Activated CD4-positive, alpha-beta T cell treated with anti-CD3 and anti-CD28 coated beads, Interleukin-2, amount 10 ng/mL, durations not matched to agents 24 days and 14 days (primary cell): Measurements from ENCODE around the gene NHSL1. TPM values are rescaled to one million over a fixed set of nuclear protein-coding genes. Genes with fewer than 3 reads are reported as not detected.

Experiments used
- DNase-seq: peaks from one replicate; pipeline ENCODE4 v3.0.0; 2022
- H3K27ac Mint-ChIP-seq: one replicate; pipeline ENCODE4 v1.8.0; 2022; ENCODE audit warnings: mild to moderate bottlenecking, mixed read lengths
- H3K27me3 Mint-ChIP-seq: one replicate; pipeline ENCODE4 v1.8.0; 2022; ENCODE audit warnings: mixed read lengths
- H3K36me3 Mint-ChIP-seq: one replicate; pipeline ENCODE4 v1.8.0; 2022; ENCODE audit warnings: low read depth, mild to moderate bottlenecking, mixed read lengths
- H3K4me1 Mint-ChIP-seq: one replicate; pipeline ENCODE4 v1.8.0; 2021; ENCODE audit warnings: mixed read lengths
- H3K4me3 Mint-ChIP-seq: one replicate; pipeline ENCODE4 v1.8.0; 2022; ENCODE audit warnings: mild to moderate bottlenecking, moderate library complexity, mixed read lengths
- H3K9me3 Mint-ChIP-seq: one replicate; pipeline ENCODE4 v1.8.0; 2021; ENCODE audit warnings: mixed read lengths
- intact Hi-C: fragments of 100-400 bp; cut with micrococcal nuclease; formaldehyde crosslinking; loops from one replicate; pipeline ENCODE4 v1.15.1; 2023
- total RNA-seq: library from RNA; stranded (reverse); gene quantifications from 2 replicates; pipeline ENCODE4 v1.2.3, GENCODE V29; 2022

Gene NHSL1
- total RNA-seq, 1 donor from 2014 or later: 0.63 TPM

DNA sequence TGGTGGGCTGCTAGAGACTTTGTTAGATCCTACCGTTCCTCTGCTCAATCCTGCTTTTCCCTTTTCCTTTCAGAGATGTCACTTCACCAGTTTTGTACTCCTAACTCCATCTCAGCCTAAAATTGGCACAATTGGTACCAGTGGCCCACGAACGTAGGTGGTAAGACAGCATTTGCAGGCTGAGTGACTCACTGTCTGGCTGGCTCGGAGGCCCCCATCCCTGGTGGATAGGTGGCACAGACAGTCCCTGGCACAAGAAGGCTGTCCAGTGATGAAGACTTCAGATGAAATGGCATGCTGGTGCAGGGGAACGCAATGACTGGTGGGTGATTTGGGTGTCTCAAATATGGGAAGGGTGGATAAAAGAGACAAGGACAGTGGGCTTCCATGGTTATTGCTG lies 84.2 kb downstream of the NHSL1 start:
- Mint-ChIP-seq H3K27ac (no peak overlapping the region), H3K27me3 (no peaks in the 10 kb centered on the region), H3K36me3 (peaks cover 41% of the 10 kb centered on the region), H3K4me3 (no peak overlapping the region), H3K9me3 (no peaks in the 10 kb centered on the region), H3K4me1 (peaks cover 15% of the 10 kb centered on the region)
- DNase-seq: no peak
- intact Hi-C loops: no loop called here

DNA sequence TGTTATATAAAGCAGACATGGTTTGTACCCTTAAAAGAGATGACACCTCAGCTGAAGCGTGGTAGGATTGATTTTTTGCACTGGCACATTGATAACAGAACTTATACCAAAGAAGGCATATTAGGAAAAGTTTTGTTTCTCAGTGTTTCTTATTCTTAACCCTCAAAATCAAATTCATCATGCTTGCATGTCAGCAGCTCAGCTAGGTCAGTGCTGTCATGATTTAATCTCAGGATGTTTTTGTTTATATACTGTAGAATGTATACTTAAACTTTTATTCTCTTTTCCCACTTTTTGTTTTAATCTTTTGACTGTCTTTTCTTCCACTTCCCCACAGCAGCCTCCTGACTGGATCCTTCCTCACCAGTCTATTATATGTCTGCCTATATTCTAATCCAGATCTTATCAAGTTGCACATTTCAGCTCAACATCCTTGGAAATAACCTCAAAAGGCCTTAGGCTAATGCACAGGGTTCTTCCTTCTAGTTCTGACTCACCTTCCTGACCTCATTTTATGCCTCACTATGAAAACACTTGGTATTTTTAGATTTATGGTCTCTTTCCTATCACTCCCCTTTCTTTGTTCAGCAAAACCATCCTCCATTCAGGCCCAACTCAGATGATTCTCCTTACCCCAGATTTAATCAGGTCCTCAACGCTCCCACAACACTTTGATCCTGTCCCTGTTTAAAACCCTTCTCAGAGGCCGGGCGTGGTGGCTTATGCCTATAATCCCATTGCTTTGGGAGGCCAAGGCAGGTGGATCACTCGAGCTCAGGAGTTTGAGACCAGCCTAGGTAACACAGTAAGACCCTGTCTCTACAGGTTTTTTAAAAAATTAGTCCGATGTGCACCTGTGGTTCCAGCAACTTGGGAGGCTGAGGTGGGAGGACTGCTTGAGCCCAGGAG lies 88.1 kb downstream of the NHSL1 start:
- intact Hi-C loops: loop anchor here (2.0 kb wide), 1 partner anchor 44 kb away; no protein-coding TSS in a partner anchor
- Mint-ChIP-seq H3K36me3 (peaks cover 58% of the 10 kb centered on the region), H3K4me1 (peaks cover 21% of the 10 kb centered on the region), H3K4me3 (peak overlapping the region; percentile 44), H3K9me3 (no peaks in the 10 kb centered on the region), H3K27ac (peak overlapping the region; percentile 85), H3K27me3 (no peaks in the 10 kb centered on the region)
- DNase-seq: peak; percentile 69

DNA sequence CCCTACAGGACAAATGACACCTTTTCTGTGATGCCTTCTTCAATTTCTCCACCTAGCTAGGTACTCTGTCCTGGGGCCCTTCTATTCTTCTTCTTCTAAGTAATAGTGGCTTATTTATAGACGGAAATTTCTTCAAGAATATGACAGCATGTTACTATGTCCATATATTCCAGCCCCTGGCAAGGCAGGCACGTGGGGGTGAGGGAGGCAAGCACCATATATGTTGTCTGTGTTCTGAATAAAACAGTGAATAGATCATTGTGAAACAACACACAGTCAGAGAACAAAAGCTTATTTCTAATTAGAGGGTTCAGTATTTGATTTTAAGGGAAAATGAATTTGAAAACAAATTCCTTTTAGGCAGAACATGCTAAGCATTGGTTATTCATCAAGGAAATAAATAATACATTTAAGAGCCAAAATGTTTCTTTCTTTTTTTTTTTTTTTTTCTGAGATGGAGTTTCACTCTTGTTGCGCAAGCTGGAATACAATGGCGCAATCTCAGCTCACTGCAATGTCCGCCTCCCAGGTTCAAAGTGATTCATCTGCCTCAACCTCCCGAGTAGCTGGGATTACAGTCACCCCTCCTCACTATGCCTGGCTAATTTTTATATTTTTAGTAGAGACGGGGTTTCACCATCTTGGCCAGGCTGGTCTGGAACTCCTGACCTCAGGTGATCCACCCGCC lies 89.1 kb downstream of the NHSL1 start:
- H3K4me3 Mint-ChIP-seq: no peak overlapping the region
- intact Hi-C loops: loop anchor here (2.0 kb wide), 1 partner anchor 45 kb away; no protein-coding TSS in a partner anchor
- DNase-seq: no peak
- H3K4me1 Mint-ChIP-seq: peaks cover 22% of the 10 kb centered on the region
- peak overlapping the region; percentile 9 for H3K27ac Mint-ChIP-seq
- H3K27me3 Mint-ChIP-seq: no peaks in the 10 kb centered on the region
- peaks cover 57% of the 10 kb centered on the region for H3K36me3 Mint-ChIP-seq
- H3K9me3 Mint-ChIP-seq: no peaks in the 10 kb centered on the region

DNA sequence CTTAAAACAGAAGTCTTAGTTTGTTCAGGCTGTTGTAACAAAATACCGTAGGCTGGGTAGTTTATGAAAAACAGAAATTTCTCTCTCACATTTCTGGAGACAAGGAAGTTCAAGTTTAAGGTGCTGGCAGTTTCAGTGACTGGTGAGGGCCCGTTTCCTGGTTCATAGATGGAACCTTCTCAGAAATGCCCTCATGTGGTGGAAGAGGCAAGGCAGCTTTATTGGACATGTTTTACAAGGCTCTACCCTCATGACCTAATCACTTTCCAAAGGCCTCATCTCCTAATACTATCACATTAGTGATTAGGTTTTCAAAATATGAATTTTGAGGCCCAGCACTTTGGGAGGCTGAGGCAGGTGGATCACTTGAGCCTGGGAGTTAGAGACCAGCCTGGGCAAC lies 92.9 kb downstream of the NHSL1 start:
- Mint-ChIP-seq H3K9me3 (no peaks in the 10 kb centered on the region), H3K27me3 (peaks cover 12% of the 10 kb centered on the region), H3K4me3 (no peak overlapping the region), H3K27ac (no peak overlapping the region), H3K4me1 (peaks cover 28% of the 10 kb centered on the region), H3K36me3 (peaks cover 38% of the 10 kb centered on the region)
- no peak for DNase-seq
- intact Hi-C loops: loop anchor here (10.0 kb wide), 1 partner anchor 188 kb away; no protein-coding TSS in a partner anchor

DNA sequence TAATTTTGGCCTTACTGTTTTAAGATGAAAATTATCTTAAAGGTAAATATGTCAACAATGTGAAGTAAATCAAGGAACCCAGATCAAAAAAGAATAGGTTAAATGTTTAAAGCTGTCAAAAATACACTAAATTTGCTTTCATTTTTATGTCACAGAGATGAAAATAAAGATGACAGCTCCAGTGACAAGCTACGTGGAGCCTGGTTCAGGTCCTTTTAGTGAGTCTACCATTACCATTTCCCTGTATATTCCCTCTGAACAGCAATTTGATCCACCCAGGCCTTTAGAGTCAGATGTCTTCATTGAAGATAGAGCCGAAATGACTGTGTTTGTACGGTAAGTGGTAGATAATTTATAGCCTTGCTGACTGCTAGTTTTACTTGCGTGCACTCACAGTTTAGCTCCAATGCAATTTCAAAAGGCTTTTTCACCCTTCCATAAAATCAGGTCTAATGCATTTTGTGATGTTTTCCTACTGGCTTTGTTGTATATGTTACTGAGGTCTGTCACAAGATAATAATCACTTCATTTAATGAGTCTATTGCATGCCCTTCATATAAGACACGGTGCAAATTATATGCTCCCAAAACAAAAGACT lies 93.4 kb downstream of the NHSL1 start:
- Mint-ChIP-seq H3K9me3 (no peaks in the 10 kb centered on the region), H3K27me3 (peaks cover 15% of the 10 kb centered on the region), H3K27ac (no peak overlapping the region), H3K36me3 (peaks cover 34% of the 10 kb centered on the region), H3K4me1 (peaks cover 23% of the 10 kb centered on the region), H3K4me3 (no peak overlapping the region)
- DNase-seq: no peak
- intact Hi-C loops: loop anchor here (2.0 to 10.0 kb wide), 2 partner anchors 21 to 189 kb away; no protein-coding TSS in a partner anchor

DNA sequence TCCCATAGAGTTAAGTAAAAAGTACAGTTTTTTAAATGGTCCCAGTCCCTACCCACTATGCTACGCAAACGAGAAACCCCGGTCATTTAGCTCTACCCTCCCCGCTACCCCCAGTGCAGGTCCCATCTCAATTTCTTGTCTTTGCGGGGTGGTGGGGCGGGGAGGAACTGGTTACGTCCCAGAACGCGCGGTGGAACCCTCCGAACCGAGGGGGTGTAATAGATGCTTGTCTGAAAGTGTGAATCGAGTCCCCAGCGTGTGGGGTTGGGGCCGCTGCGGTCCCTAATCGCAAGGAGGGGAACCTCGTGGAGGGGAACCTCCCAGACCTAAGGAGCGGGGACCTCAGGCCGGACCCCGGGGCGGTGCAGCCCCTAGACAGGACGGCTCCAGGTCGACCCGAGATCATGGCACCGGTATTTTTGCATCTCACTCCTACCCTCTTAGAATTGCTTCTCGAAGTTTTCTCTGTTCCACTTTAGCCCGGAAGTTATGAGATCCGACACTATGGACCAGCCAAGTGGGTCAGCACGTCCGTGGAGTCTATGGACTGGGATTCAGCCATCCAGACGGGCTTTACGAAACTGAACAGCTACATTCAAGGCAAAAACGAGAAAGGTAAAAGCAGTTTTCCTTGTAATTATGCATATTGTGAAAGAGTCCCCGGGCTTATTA lies 94.5 kb downstream of the NHSL1 start:
- H3K9me3 Mint-ChIP-seq: no peaks in the 10 kb centered on the region
- DNase-seq: no peak
- peaks cover 26% of the 10 kb centered on the region for H3K36me3 Mint-ChIP-seq
- H3K4me1 Mint-ChIP-seq: peaks cover 16% of the 10 kb centered on the region
- H3K27ac Mint-ChIP-seq: peak overlapping the region; percentile 54
- peaks cover 15% of the 10 kb centered on the region for H3K27me3 Mint-ChIP-seq
- intact Hi-C loops: loop anchor here (2.0 to 10.0 kb wide), 2 partner anchors 22 to 190 kb away; no protein-coding TSS in a partner anchor
- H3K4me3 Mint-ChIP-seq: peak overlapping the region; percentile 82

DNA sequence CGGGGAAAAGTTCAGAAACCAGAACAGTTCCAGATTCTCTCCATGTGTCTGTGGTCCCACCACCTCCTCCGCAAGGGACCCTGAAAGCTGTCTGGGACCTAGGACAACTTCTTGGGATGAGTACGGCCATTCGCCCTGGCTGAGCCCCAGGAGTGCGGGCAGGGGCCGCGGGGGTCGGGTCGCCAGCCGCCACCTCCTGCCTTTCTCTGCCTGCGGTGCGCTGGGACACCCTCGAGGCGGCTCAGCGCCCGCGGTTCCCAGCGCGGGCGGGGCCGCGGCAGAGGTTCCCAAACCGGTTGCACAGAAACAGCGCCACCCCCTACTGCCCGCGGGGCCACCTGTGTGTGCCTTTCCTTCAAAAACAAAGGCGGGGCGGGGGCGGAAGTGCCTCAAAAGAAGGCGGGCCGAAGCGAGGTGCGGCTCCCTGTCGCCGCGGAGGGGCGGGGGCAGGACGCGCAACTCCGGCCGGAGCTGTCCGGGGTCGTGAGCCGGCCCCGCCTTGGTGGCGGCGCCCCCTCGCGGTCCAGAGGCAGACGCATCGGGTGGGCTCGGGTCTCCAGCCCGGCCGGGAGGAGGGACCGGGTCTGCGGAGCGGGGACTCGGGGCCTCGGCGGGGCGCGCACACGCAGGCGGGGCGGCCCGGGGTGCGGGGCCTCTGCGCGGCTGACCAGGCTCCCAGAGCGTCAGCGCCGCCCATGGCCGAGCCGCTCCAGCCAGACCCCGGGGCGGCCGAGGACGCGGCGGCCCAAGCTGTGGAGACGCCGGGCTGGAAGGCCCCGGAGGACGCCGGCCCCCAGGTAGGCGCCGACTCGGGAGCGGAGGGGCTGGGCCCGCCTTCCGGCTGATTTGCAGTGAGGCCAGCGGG lies 95.3 kb downstream of the NHSL1 start, which contains the start of gene HEBP2:
TSS of gene HEBP2 (plus strand) at position 423 of the 865 bp plus-strand sequence. CDS start at position 696, 273 bp downstream.
- Mint-ChIP-seq H3K9me3 (no peaks in the 10 kb centered on the region), H3K4me1 (peaks cover 12% of the 10 kb centered on the region), H3K27ac (peak within 1 kb of the TSS; percentile 58), H3K36me3 (peaks cover 19% of the 10 kb centered on the region), H3K4me3 (peak within 1 kb of the TSS; percentile 82), H3K27me3 (peaks cover 15% of the 10 kb centered on the region)
- peak; percentile 97 for DNase-seq
- intact Hi-C loops: loop anchor here (2.0 to 10.0 kb wide), 2 partner anchors 23 to 191 kb away; no protein-coding TSS in a partner anchor

DNA sequence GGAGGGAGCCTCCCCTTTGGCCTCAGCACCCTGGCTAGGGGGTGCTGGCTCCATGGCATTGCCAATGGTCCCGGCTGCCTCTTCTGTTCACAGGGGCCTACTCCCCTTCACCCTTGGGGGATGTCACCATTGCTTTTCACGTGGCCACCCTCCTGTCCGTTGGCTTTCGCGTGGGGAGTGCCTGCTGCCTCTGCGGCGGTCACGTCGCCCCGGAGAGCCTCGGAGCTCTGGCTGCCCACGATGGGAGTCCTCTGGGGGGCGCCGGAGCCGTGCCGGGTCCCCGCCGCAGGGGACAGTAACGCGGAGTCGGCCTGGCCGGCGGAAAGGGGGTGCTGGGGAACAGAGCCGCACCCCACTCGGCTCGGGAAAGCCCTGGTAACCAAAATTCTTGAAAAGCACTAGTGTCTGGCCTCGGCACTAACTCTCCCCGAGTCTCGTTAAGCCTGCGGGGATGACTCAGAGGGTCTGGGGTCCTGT lies 95.9 kb downstream of the NHSL1 start:
- peak overlapping the region; percentile 81 for H3K4me3 Mint-ChIP-seq
- H3K27me3 Mint-ChIP-seq: peaks cover 15% of the 10 kb centered on the region
- peak; percentile 80 for DNase-seq
- intact Hi-C loops: loop anchor here (10.0 kb wide), 1 partner anchor 191 kb away; no protein-coding TSS in a partner anchor
- peaks cover 12% of the 10 kb centered on the region for H3K4me1 Mint-ChIP-seq
- no peaks in the 10 kb centered on the region for H3K9me3 Mint-ChIP-seq
- H3K36me3 Mint-ChIP-seq: peaks cover 14% of the 10 kb centered on the region
- peak overlapping the region; percentile 58 for H3K27ac Mint-ChIP-seq

DNA sequence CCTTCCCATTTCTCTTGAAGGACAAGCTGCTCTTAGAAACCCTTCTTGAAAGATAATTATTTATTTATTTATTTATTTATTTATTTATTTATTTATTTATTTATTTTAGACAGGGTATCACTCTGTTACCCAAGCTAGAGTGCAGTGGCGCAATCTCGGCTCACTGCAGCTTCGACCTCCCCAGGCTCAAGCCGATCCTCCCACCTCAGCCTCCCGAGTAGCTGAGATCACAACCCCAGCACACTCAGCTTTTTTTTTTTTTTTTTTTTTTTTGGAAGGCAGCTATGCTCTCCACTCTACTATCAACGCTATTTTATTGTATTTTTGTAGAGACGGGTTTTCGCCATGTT lies 96.5 kb downstream of the NHSL1 start:
- peaks cover 12% of the 10 kb centered on the region for H3K4me1 Mint-ChIP-seq

DNA sequence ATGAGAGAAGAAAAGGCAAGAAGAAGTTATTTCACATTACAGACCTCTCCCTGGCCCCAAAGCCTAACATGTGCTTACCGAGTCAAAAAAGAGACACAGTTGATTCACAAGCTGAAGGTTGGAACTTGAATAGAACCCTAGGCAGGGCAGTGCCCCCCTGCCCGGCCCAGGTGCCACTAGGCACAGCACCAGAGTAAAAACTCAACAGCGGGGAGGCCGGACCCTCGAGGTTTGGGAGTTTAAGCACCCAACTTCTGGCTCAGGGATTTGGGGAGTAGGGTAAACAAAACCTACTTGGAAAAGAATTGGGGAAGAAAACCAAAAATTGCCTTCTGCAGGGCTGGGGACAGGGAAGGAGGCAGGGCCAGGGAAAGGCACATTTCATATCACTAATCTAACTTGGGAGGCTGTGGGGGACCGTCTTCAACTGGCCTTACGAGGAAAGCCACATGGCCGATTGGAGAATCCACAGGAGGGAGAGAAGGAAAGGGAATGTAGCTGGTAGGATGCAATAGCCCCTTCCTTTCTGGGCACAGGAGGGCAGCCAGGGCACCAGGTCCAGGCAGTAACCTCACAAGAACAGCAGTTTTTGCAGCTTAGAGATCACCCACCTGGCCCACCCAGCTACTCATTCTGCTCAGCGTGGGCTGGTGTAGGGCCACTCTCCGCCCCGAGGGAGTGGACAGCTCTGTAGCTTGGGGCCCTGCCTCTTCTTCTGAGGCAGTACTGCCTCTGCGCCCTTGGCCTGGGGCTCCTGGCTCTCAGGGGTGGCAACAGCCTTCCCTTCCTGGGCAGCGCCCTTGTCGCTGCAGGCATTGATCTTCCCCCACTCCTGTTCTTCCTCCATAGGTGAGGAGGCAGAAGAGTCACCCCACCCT lies 97.1 kb downstream of the NHSL1 start:
- no peak for DNase-seq
- Mint-ChIP-seq H3K4me3 (peak overlapping the region; percentile 32), H3K9me3 (no peaks in the 10 kb centered on the region), H3K36me3 (peaks cover 6% of the 10 kb centered on the region), H3K27me3 (peaks cover 15% of the 10 kb centered on the region), H3K4me1 (peaks cover 12% of the 10 kb centered on the region), H3K27ac (no peak overlapping the region)
- intact Hi-C loops: loop anchor here (10.0 kb wide), 1 partner anchor 193 kb away; no protein-coding TSS in a partner anchor

More for the DNA sequence above, 96.5 kb downstream of the NHSL1 start:
- Mint-ChIP-seq H3K27me3 (peaks cover 15% of the 10 kb centered on the region), H3K4me3 (peak overlapping the region; percentile 81), H3K36me3 (peaks cover 11% of the 10 kb centered on the region), H3K27ac (no peak overlapping the region), H3K9me3 (no peaks in the 10 kb centered on the region)
- DNase-seq: no peak
- intact Hi-C loops: loop anchor here (10.0 kb wide), 1 partner anchor 192 kb away; no protein-coding TSS in a partner anchor

DNA sequence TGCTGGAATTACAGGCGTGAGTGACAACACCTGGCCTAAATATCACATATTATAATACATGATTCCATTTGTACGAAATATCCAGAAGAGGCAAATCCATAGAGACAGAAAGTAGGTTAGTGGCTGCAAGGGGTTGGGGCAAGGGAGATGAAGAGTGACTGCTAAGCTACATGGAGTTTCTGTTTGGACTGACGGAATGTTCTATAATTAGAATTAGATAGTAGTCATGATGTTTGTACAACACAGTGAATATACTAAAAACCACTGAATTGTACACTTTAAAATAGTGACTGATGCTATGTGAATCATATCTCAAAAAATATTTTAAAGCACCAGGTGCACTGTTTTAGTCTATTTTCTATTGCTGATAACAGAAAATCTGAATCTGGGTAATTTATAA lies 99.0 kb downstream of the NHSL1 start:
- Mint-ChIP-seq H3K36me3 (no peaks in the 10 kb centered on the region), H3K27me3 (peaks cover 17% of the 10 kb centered on the region), H3K9me3 (no peaks in the 10 kb centered on the region), H3K4me3 (no peak overlapping the region), H3K27ac (no peak overlapping the region), H3K4me1 (peaks cover 9% of the 10 kb centered on the region)
- intact Hi-C loops: loop anchor here (10.0 kb wide), 1 partner anchor 194 kb away; no protein-coding TSS in a partner anchor
- DNase-seq: no peak
